TTC549 (cell line): ENCODE measurements around the gene OXSR1.

ENCODE experiments used
- FAIRE-seq: peaks from 2 replicates; lab custom pipeline; 2012; peaks lifted over from hg19 to GRCh38; lab: Jason Lieb, UNC

The OXSR1 gene

GRCh38 chr3:38143511-38143910 is 21.8 kb upstream of the OXSR1 start:
- FAIRE-seq: no peak

GRCh38 chr3:38146504-38146903 is 18.8 kb upstream of the OXSR1 start:
- FAIRE-seq: no peak

GRCh38 chr3:38147421-38147820 is 17.9 kb upstream of the OXSR1 start:
- FAIRE-seq: no peak

DNA sequence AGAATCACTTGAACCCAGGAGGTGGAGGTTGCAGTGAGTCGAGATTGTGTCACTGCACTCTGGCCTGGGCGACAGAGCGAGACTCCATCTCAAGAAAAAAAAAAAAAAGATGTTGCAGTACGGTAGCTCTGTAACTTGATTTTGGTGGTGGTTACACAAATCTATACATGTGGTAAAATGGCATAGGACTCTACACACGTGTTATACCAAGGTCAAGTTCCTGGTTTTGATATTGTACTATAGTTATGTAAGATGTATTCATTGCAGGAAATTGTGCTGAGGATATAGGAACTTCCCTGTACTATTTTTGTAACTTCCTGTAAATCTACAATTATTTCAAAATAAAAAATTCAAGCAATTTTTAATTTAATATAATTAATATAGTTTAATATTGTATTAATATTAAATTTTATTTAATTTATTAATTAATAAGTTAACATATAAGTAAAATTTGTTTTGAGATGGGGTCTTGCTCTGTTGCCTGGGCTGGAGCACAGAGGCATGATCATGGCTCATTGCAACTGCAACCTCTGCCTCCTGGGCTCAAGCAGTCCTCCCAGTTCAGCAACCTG is 16.9 kb upstream of the OXSR1 start:
- no peak for FAIRE-seq

DNA sequence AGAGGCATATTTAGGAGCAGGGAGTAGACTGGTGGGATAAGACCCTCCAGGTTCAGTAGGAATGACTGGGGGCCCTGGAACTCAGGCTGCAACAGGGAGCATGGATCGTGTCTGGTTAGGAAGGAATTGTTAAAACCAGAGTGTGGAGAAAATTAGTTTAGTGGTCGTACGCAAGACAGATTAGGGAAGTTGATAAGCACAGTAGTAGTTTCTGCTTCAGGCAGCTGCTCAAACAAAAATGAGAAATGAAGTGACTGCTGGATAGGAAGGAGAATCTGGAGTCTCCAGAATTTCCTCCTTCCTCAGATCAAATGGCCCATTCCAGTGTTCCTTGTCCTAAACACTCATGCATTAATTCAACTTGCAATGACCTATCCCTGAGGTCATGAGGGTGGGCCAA is 15.6 kb upstream of the OXSR1 start:
- no peak for FAIRE-seq

DNA sequence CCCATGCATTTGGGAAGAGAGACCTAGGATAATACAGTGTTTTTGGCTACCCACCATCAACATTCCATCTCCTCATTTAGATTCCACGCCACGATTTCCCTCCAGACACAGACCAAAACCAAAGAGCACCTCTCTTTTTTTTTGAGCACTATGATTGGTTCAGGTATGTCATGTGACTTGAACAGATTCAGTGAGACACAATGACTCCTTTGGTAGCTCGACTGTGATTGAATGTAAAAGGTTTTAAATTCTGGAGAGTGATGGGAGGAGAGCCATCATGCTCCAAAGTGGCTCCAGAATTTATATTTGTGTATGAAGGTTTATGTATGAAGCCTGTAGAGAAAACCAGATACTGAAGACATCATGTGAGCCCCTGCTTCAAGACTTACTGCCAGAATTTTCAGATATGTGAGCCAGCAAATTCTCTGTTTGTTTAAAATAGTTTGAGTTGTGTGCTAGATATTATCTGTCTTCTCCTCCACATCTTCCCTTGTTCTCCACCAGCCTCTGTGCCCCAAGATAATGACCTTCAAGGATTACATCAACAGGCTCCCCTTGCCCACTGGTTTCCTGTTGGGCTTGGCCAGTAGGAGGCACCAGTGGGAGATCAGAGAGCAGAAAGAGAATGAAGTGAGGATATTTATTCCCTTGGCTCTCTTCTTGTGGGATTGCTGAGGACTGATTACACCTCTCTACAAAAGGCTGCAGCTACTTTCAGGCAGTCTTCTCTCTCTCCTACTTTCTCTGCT is 14.4 kb upstream of the OXSR1 start:
- no peak for FAIRE-seq

DNA sequence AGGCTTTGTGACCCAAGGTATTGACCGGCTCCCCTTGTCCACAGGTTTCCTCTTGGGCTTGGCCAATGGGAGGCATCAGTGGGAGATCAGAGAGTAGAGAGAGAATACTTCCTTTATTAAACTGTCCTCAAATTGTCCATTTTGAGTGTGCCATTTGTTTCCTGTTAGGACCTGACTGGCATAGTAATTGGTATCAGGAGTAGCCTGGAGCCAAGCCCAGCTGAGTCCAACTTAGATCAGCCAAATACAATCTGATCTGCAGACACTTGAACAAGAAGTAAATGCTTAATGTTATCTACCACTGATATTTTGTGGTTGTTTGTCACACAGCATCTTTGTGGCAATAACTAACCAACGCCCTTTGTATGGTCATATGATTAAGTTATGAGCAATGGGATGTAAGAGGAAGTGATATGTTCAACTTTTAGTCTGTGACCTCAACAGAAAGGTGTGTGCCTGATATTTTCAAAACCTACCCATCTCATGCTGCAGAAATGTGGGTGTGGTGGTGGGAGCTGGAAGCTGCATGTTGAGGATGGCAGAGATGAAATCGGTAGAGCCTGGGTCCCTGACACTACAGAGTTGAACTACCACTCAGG is 13.6 kb upstream of the OXSR1 start:
- no peak for FAIRE-seq

- no peak for FAIRE-seq
Measured at GRCh38 chr3:38152609-38153008, 12.7 kb upstream of the OXSR1 start.

DNA sequence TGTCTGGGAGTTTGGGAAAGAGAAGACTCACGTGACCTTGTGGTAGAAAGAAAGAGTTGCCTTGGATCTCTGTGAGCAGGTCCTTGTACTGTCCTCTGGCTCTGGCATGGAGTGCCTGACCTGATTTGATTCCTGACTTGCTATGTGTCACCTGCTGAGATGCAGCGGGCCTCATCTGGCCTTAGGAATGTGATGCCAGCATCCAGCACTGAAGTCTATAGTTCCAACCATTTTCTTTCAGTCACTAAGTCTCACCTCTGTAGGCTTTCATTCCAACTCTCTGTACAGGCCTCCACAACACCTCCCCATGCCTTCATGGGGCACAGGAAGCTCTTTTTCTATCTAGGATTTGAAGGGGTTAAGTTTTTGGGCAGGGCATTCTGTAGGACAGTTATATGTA is 12.1 kb upstream of the OXSR1 start:
- no peak for FAIRE-seq

DNA sequence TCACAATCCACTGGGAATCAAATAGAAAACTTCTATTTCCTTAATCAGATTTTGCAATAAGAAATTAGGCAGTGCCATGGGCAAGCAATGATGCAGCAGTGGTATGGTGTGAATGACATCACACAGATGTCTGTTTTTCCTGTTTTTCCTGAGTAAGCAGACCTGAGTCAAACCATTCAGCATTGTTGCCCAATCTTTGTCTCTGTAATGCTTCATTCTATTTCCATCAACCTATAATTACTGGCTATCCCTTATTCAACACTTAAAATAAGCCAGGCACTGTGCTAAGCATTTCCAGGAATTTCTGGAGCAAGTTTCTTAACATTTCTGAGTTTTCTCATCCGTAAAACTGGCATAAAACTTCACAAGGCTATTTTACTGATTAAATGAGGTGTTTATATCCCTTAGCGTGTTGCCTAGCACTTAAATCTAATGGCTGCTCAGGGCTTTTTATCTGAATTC is 11.3 kb upstream of the OXSR1 start:
- no peak for FAIRE-seq

DNA sequence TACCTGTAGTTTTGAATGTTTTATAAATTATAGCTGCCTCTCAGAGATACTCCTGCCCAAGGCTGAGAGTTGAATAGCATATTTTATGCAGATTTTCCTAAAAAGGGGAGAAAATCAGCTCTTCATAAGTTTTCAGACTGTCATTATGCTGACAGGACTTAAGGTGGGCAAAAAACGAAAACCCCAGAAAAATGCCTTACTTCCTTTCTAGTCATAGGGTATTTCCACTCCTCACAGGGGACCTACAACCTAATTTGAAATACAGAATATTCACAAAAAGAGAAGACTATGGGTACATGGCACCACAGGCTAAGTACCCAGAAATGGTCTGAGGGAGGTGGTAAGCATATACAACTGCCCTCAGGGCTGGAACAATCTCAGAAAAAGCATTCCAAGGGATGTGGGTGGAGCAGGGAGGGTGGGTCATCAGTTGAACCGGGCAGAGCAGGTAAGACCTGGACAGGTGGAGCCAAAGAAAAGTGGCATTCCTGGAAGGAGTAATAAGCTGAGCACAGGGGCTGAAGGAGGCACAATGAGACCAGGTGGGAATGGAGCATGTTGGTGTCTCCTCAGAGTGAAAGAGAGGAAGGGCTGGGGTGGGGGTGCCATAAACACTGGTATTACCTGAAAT is 10.6 kb upstream of the OXSR1 start:
- no peak for FAIRE-seq

DNA sequence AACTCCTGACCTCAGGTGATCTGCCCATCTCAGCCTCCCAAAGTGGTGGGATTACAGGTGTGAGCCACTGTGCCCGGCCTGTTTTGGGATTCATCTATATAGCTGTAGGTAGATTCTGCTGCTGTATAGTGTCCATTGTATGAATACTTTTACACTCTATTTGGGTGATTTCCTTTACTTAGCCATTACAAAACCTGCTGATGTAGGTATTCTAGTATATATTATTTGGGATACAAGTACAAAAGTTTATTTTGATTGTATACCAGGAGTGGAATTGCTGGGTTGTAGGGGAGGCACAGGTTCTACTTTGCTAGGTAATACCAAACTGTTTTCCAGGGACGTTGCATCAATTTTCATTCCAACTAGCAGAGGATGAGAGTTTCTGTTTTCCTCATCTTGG is 9.5 kb upstream of the OXSR1 start:
- no peak for FAIRE-seq

DNA sequence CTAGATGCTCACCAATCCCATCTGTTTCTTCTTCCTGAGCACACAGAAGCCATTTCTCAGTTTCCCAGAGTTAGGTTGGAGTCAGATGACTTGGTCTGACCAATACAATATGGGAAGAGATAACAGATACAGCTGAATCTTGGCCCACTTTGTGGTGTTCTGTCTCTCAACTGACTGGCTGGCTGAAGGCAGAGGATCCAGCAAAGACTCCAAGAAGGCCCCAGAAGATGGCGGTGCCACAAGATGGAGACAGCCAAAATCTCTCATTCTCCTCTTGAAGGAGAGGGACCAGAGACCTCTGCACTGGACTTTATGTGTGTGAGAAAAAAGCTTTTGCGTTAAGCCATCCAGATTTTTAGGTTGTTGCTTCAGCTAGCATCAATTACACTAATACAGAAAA is 8.2 kb upstream of the OXSR1 start:
- FAIRE-seq: no peak

DNA sequence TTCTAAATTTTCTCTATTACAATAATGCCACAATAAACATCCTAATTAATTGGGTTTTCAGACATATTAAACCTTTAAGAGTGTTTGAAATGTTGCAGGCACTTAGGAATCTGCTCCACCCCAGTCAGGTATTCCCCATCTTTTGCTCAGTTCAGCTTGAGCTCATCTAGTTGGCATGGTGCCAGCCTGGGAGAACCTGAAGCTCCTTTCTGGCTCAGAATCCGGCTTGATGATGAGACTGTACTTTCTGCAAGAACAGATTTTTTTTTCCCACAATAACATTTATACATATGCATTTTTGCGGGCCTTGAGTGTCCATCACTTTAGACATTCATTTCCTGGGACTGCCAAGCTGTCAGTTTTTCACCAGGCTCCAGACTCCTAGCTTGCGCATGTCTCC is 7.7 kb upstream of the OXSR1 start:
- FAIRE-seq: no peak

GRCh38 chr3:38158472-38158871 is 6.9 kb upstream of the OXSR1 start:
- no peak for FAIRE-seq

GRCh38 chr3:38160704-38161103 is 4.6 kb upstream of the OXSR1 start:
- peak; percentile 5 for FAIRE-seq

DNA sequence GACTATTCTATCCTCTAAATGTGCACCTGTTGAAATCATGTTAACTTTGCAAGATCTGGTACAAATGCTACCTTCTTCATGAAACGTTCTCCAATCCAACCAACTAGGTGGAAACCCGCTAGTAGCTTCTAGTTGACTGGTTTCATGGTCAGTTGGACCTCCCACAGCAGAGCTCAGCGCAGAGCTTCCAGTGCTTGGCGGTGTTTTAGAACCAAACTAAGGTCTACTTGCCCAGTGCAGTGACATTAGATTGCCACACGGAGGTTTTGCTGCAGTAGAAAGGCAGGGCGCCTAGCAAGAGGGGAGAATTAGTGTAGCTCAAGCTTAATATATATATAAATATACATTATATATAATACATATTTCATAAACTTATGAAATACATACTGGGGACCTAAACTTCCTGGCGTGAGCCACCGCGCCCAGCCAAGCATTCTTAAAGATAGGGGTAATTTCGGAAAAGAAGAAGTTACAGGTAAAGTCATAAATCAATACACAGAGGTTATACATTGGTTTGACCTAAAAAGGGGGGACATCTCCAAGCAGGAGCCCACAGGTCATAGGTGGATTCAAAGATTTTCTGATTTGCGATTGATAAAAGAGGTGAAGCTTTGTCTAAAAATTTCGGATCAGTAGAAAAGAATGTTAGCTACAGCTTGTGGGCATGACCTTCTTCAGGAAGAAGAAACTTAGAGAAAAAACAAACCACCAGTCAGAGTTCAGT is 2.1 kb upstream of the OXSR1 start:
- FAIRE-seq: no peak

DNA sequence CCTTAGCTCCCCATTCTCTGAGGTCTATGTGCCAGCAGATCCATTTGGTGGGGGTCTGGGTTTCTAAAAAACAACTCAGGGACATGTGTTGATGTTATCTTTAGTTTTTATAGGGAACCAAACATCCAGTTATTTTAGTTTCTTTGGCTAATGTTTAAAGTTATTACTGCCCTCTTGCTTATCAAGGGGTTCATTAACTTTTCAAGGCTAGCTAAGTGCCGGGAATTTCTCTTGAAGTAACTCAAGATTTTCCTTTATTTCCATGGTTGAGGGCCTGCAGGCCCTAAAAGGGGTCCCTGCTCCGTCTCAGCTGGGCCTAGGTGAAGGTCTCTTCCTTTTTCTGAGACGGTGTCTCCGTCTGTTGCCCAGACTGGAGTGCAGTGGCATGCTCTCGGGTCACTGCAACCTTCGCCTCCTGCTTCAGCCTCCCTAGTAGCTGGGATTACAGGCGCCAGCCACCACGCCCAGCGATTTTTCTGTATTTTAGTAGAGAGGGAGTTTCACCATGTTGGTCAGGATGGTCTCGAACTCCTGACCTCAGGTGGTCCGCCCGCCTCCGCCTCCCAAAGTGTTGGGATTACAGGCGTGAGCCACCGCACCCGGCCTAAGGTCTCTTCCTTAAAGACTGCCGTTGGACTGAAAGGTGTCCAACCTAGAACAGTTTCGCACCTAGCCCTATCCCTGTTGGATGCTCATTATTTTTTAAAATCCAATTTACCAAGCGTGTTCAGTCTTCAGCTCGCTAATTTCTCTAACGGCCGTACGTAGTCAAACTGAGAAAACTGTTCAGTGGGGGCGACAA is 1.3 kb upstream of the OXSR1 start:
- FAIRE-seq: no peak

- FAIRE-seq: no peak
Measured at GRCh38 chr3:38164643-38164951, 740 bp upstream of the OXSR1 start.

DNA sequence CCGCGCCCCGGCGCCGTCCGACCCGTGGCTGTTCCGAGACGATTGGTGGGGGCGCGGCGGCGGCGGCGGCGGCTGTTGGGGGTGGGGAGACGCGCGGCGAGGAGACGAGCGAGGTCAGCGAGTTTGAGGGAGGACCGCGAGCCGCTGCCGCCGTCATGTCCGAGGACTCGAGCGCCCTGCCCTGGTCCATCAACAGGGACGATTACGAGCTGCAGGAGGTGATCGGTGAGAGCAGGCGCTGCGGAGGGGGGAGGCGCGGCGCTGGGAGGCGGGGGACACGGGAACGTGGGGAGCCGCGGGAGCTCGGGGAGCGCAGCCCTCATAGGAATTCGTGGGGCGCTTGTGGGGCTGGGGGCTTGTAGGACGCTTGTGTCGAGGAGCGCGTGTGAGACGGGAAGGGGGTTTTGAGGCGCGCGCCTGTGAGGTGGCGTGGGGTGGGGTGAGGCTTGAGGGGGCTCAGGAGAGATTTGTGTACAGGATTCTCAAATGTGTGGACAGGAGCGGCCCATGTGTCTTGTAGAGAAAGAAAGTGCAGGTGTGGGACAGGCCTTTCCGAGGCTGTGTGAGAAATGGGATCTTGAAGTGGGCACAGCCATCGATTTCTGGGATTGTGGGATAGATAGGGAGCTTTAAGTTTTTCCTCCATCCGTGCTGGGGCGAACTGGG is 518 bp downstream of the OXSR1 start:
- FAIRE-seq: no peak

DNA sequence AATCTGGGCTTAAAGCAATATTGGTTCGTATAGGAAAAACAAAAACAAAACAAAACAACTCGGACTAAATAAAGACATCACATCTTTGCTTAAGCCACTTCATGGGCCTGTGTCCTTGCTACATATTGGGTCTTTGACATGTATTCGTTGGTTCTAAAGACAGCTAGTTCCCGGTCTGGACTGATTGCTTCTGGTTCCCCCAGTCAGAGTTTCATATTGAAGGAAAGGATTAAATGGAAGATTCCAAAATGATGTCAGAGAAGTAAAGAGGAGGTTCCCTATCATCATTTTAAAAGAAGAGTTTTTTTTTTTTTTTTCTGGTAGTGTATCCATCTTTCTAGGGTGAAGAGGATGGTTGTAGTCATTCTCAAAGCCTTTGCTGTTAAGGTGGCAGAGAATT is 2.3 kb downstream of the OXSR1 start:
- FAIRE-seq: no peak
